ENCODE measurements around the gene PAPSS2. TPM values are rescaled to one million over a fixed set of nuclear protein-coding genes. Genes with fewer than 3 reads are reported as not detected.

Gene PAPSS2
- total and polyA plus RNA-seq, 4 donors: 24.3 to 86.5 (median 59.3) TPM

- Histone ChIP-seq H3K4me3 (ENCODE audit: low read depth in 1 of 3, low read length in 3 of 3) (no peak overlapping the region), H3K4me1 (ENCODE audit: control insufficient read depth in 4 of 4, insufficient read depth in 4 of 4, low read length in 3 of 4) (peaks cover 3 to 16% (median 10%) of the 10 kb centered on the region in 4 donors), H3K27ac (ENCODE audit: low read depth in 1 of 2, low read length in 2 of 2) (no peak overlapping the region), H3K36me3 (ENCODE audit: control insufficient read depth in 4 of 4, insufficient read depth in 3 of 4, low read depth in 1 of 4, low read length in 3 of 4) (no peaks in the 10 kb centered on the region), H3K27me3 (ENCODE audit: control insufficient read depth in 4 of 4, insufficient read depth in 4 of 4, low read length in 3 of 4) (no peaks in the 10 kb centered on the region), H3K9me3 (ENCODE audit: control insufficient read depth in 4 of 4, low read length in 3 of 4) (no peaks in the 10 kb centered on the region), H3K9ac (ENCODE audit: low read depth in 1 of 2, low read length in 2 of 2) (no peak overlapping the region)
- TF ChIP-seq JUND (IDR thresholded peaks at IDR 0.05) (no peak), YY1 (IDR thresholded peaks at IDR 0.05) (no peak), RXRA (IDR thresholded peaks at IDR 0.05) (no peak), HNF4A (conservative IDR thresholded peaks at IDR 0.05) (no peak), NR2F2 (IDR thresholded peaks at IDR 0.05) (no peak), FOXA1 (IDR thresholded peaks at IDR 0.05) (no peak), FOXA2 (IDR thresholded peaks at IDR 0.05) (no peak), GABPA (IDR thresholded peaks at IDR 0.05 in 1 of 2, conservative IDR thresholded peaks at IDR 0.05 in 1 of 2) (no peak), EGR1 (IDR thresholded peaks at IDR 0.05; ENCODE audit: low read depth in 2 of 2) (no peak), RAD21 (IDR thresholded peaks at IDR 0.05) (no peak), ATF3 (IDR thresholded peaks at IDR 0.05) (no peak), TAF1 (conservative IDR thresholded peaks at IDR 0.05) (no peak), HNF4G (IDR thresholded peaks at IDR 0.05) (no peak), SP1 (IDR thresholded peaks at IDR 0.05) (no peak), CTCF (IDR thresholded peaks at IDR 0.05; ENCODE audit: low read depth, low read length, missing input control) (no peak)
- TF ChIP-seq, protein P1, sequence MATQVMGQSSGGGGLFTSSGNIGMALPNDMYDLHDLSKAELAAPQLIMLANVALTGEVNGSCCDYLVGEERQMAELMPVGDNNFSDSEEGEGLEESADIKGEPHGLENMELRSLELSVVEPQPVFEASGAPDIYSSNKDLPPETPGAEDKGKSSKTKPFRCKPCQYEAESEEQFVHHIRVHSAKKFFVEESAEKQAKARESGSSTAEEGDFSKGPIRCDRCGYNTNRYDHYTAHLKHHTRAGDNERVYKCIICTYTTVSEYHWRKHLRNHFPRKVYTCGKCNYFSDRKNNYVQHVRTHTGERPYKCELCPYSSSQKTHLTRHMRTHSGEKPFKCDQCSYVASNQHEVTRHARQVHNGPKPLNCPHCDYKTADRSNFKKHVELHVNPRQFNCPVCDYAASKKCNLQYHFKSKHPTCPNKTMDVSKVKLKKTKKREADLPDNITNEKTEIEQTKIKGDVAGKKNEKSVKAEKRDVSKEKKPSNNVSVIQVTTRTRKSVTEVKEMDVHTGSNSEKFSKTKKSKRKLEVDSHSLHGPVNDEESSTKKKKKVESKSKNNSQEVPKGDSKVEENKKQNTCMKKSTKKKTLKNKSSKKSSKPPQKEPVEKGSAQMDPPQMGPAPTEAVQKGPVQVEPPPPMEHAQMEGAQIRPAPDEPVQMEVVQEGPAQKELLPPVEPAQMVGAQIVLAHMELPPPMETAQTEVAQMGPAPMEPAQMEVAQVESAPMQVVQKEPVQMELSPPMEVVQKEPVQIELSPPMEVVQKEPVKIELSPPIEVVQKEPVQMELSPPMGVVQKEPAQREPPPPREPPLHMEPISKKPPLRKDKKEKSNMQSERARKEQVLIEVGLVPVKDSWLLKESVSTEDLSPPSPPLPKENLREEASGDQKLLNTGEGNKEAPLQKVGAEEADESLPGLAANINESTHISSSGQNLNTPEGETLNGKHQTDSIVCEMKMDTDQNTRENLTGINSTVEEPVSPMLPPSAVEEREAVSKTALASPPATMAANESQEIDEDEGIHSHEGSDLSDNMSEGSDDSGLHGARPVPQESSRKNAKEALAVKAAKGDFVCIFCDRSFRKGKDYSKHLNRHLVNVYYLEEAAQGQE (IDR thresholded peaks at IDR 0.05): no peak
- TF ChIP-seq, protein P2, sequence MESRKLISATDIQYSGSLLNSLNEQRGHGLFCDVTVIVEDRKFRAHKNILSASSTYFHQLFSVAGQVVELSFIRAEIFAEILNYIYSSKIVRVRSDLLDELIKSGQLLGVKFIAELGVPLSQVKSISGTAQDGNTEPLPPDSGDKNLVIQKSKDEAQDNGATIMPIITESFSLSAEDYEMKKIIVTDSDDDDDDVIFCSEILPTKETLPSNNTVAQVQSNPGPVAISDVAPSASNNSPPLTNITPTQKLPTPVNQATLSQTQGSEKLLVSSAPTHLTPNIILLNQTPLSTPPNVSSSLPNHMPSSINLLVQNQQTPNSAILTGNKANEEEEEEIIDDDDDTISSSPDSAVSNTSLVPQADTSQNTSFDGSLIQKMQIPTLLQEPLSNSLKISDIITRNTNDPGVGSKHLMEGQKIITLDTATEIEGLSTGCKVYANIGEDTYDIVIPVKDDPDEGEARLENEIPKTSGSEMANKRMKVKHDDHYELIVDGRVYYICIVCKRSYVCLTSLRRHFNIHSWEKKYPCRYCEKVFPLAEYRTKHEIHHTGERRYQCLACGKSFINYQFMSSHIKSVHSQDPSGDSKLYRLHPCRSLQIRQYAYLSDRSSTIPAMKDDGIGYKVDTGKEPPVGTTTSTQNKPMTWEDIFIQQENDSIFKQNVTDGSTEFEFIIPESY (IDR thresholded peaks at IDR 0.05): no peak
- TF ChIP-seq, protein P3, sequence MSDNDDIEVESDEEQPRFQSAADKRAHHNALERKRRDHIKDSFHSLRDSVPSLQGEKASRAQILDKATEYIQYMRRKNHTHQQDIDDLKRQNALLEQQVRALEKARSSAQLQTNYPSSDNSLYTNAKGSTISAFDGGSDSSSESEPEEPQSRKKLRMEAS (IDR thresholded peaks at IDR 0.05): no peak
- no peak for DNase-seq (ENCODE audit: low spot score)
- WGBS: 87% methylated on average over 6 of the region's 6 CpGs
Measured at GRCh38 chr10:87651801-87652200, 7.9 kb upstream of the PAPSS2 start.

All from liver (tissue), 9 donors.